HEK293T (cell line): Measurements from ENCODE around the gene SENP3.

ENCODE experiments used
- SP1 ChIP-seq: fragments of 450-650 bp; IDR thresholded peaks from 2 replicates; pipeline ENCODE4 v1.6.1; 2017
- TF ChIP-seq, protein P1 (sequence below): fragments of 450-650 bp; IDR thresholded peaks from 2 replicates; pipeline ENCODE4 v1.6.1; 2016

DNA sequence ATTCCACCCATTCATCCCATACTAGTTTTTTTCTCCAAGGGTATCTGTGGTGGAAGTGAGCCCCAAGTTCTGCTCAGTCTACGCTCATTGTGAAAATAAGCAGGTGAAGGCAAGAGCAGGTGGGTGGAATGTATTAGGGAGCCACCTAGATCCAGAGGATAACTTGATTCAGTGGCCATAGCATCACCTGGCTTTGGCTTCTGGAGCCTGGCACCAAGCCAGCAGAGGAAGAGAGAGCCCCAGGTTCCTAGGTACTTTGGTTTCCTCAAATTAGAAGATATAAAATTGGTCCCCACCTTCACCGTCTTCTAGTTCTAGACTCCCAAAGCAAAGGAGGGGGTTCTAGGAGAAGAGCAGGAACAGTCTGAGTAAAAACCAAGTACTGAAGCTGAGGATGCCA lies 48.9 kb downstream of the SENP3 start:
- no peak for TF ChIP-seq SP1
- TF ChIP-seq, protein P1, sequence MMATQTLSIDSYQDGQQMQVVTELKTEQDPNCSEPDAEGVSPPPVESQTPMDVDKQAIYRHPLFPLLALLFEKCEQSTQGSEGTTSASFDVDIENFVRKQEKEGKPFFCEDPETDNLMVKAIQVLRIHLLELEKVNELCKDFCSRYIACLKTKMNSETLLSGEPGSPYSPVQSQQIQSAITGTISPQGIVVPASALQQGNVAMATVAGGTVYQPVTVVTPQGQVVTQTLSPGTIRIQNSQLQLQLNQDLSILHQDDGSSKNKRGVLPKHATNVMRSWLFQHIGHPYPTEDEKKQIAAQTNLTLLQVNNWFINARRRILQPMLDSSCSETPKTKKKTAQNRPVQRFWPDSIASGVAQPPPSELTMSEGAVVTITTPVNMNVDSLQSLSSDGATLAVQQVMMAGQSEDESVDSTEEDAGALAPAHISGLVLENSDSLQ: no peak
